Type B pancreatic cell (in vitro differentiated cells): Measurements from ENCODE around the gene LDAH. TPM values are rescaled to one million over a fixed set of nuclear protein-coding genes. Genes with fewer than 3 reads are reported as not detected.

Source experiments
- DNase-seq: peaks from one replicate; pipeline ENCODE4 v3.0.0; 2021; ENCODE audit warnings: mixed read lengths; ENCODE audit not compliant: unreplicated experiment; ENCODE audit errors: extremely low spot score
- H3K27ac Mint-ChIP-seq: 2 replicates; pipeline ENCODE4 v1.8.0; 2021; ENCODE audit warnings: mild to moderate bottlenecking, mixed read lengths
- H3K27me3 Mint-ChIP-seq: 2 replicates; pipeline ENCODE4 v1.8.0; 2021; ENCODE audit warnings: mixed read lengths
- H3K36me3 Mint-ChIP-seq: 2 replicates; pipeline ENCODE4 v1.8.0; 2021; ENCODE audit warnings: mixed read lengths
- H3K4me1 Mint-ChIP-seq: one replicate; pipeline ENCODE4 v1.8.0; 2021; ENCODE audit warnings: mixed read lengths; ENCODE audit not compliant: unreplicated experiment
- H3K4me3 Mint-ChIP-seq: 2 replicates; pipeline ENCODE4 v1.8.0; 2021; ENCODE audit warnings: mild to moderate bottlenecking, mixed read lengths
- H3K9me3 Mint-ChIP-seq: 2 replicates; pipeline ENCODE4 v1.8.0; 2021; ENCODE audit warnings: mixed read lengths
- total RNA-seq: library from RNA; stranded (reverse); gene quantifications from 2 replicates; pipeline ENCODE4 v1.2.1, GENCODE V29; 2021; ENCODE audit warnings: low replicate concordance
- TF ChIP-seq, protein P1 (sequence below): fragments of 200-600 bp; sonication (generic); conservative IDR thresholded peaks from 2 replicates; pipeline ENCODE4 v1.5.0; 2021; ENCODE audit warnings: antibody characterized with exemption, mild to moderate bottlenecking

LDAH gene
- total RNA-seq, 1 donor from 2014 or later, result 30.1 TPM

DNA sequence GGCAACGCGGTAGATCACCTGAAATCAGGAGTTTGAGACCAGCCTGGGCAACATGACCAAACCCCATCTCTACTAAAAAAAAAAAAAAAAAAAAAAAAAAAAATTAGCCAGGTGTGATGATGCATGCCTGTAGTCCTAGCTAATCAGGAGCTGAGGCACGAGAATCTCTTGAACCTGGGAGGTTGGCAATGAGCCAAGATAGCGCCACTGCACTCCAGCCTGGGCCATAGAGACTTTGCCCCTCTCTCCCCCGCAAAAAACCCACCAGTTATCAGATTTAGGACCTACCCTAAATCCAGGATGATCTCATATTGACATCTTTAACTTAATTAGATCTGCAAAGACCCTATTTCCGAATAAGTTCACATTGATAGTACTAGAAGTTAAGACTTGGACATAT is 29.2 kb upstream of the LDAH start:
- no peaks in the 10 kb centered on the region for H3K9me3 Mint-ChIP-seq
- H3K27me3 Mint-ChIP-seq, result peaks cover 30% of the 10 kb centered on the region

DNA sequence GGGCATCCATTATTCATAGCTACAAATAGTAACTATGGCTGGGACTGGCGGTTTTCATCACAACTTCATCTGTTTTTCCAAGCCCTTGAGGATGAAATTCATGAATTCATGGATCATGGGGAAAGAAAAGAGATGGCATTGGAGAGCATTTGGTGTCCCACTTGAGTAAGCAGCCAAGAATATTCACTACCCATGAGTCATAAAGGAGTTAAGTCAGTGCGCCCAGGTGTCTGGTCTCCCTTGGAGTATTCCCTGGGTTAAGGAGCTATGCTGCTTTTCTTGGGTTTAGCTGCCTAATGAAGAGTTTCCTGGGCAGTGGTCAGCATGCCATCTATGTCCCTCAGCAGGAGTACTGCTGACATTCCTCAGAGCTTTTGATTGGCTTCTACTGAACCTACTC is 21.3 kb upstream of the LDAH start:
- H3K27ac Mint-ChIP-seq, result no peak overlapping the region

More for the DNA sequence above, 29.2 kb upstream of the LDAH start:
- Mint-ChIP-seq H3K27ac (no peak overlapping the region), H3K36me3 (no peaks in the 10 kb centered on the region), H3K4me1 (no peaks in the 10 kb centered on the region), H3K4me3 (no peak overlapping the region)
- DNase-seq, result no peak
- TF ChIP-seq, protein P1, sequence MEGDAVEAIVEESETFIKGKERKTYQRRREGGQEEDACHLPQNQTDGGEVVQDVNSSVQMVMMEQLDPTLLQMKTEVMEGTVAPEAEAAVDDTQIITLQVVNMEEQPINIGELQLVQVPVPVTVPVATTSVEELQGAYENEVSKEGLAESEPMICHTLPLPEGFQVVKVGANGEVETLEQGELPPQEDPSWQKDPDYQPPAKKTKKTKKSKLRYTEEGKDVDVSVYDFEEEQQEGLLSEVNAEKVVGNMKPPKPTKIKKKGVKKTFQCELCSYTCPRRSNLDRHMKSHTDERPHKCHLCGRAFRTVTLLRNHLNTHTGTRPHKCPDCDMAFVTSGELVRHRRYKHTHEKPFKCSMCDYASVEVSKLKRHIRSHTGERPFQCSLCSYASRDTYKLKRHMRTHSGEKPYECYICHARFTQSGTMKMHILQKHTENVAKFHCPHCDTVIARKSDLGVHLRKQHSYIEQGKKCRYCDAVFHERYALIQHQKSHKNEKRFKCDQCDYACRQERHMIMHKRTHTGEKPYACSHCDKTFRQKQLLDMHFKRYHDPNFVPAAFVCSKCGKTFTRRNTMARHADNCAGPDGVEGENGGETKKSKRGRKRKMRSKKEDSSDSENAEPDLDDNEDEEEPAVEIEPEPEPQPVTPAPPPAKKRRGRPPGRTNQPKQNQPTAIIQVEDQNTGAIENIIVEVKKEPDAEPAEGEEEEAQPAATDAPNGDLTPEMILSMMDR, result no peak

DNA sequence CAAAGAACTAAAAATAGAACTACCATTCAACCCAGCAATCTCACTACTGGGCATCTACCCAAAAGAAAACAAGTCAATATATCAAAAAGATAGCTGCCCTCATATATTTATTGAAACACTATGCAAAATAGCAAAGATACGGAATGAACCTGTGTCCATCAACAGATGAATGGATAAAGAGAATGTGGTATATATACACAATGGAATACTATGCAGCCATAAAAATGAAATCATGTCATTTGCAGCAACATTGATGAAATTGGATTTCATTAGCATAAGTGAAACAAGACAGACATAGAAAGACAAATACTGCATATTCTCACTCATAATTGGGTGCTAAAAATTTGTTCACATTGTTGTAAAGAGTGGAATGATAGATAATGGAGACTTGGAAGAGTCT is 16.2 kb upstream of the LDAH start:
- TF ChIP-seq, protein P1, result no peak
- Mint-ChIP-seq H3K4me1 (peaks cover 9% of the 10 kb centered on the region), H3K27ac (no peak overlapping the region), H3K36me3 (no peaks in the 10 kb centered on the region), H3K9me3 (no peaks in the 10 kb centered on the region), H3K4me3 (no peak overlapping the region), H3K27me3 (peaks cover 57% of the 10 kb centered on the region)
- DNase-seq, result no peak

More for the DNA sequence above, 21.3 kb upstream of the LDAH start:
- no peak for DNase-seq
- Mint-ChIP-seq H3K4me3 (no peak overlapping the region), H3K9me3 (no peaks in the 10 kb centered on the region), H3K27me3 (peaks cover 63% of the 10 kb centered on the region), H3K4me1 (peaks cover 9% of the 10 kb centered on the region), H3K36me3 (no peaks in the 10 kb centered on the region)
- TF ChIP-seq, protein P1, result no peak

DNA sequence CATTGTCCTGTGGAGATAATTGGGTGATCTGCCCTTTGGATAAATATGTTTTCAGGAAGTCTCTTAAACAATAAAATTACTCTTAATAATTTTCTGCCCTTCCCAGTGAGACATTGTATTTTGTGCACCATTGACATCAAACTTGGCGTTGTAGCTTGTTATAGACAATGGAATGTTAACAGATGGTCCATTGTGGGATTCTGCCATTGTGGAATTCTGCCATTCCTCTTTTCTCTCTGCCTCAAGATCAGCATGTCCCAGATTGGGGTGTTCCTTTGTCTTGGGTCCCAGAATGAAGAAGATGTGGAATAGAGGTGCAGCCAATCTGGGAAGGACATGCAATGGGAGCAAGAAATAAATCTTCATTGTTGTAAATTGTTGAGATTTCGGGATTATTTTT is 15.1 kb upstream of the LDAH start:
- H3K36me3 Mint-ChIP-seq, result no peaks in the 10 kb centered on the region
- TF ChIP-seq, protein P1, result no peak
- peaks cover 56% of the 10 kb centered on the region for H3K27me3 Mint-ChIP-seq
- H3K27ac Mint-ChIP-seq, result no peak overlapping the region
- H3K4me3 Mint-ChIP-seq, result no peak overlapping the region
- DNase-seq, result no peak
- no peaks in the 10 kb centered on the region for H3K9me3 Mint-ChIP-seq
- H3K4me1 Mint-ChIP-seq, result peaks cover 9% of the 10 kb centered on the region

DNA sequence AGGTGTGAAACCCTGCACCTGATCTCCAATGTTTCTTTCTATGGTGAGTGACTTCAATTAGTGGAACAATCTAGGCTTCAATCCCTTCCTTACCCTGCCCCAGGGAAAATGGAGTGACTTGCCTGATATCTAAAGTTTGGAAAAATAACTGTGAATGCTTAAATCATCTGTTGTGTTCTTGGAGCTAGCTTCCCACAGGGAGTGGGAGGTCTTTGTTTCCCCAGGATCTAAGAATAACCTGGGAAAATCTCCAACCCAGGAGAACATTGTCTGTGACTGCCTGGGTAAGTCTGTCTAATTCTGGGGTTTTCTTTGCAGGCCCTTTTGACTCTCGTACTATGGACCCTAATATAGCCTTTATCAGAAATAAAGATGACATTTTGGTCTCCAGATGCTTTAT is 13.6 kb upstream of the LDAH start:
- peaks cover 5% of the 10 kb centered on the region for H3K4me1 Mint-ChIP-seq
- no peaks in the 10 kb centered on the region for H3K9me3 Mint-ChIP-seq
- peaks cover 48% of the 10 kb centered on the region for H3K27me3 Mint-ChIP-seq
- TF ChIP-seq, protein P1, result no peak
- H3K4me3 Mint-ChIP-seq, result no peak overlapping the region
- no peaks in the 10 kb centered on the region for H3K36me3 Mint-ChIP-seq
- no peak overlapping the region for H3K27ac Mint-ChIP-seq
- DNase-seq, result no peak

DNA sequence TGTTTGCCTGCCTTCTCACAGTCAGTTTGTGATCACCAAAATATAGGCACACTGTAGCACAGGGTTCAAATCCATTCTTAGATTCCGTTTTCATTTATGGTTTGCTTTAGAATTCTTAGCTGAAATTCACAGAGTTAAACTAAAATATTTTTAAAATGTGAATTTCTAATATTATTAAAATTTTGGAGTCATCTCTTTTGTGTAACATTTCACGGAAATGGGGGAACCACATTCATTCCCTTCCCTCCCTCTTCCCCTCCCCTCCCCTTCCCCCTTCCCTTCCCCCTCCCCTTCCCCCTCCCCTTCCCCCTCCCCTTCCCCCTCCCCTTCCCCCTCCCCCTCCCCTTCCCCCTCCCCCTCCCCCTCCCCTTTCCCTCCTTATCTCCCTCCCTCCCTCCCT is 11.4 kb upstream of the LDAH start:
- DNase-seq, result no peak
- Mint-ChIP-seq H3K4me1 (no peaks in the 10 kb centered on the region), H3K27me3 (peaks cover 48% of the 10 kb centered on the region)

More for the DNA sequence above, 11.4 kb upstream of the LDAH start:
- no peaks in the 10 kb centered on the region for H3K36me3 Mint-ChIP-seq
- H3K4me3 Mint-ChIP-seq, result no peak overlapping the region
- no peak overlapping the region for H3K27ac Mint-ChIP-seq
- H3K9me3 Mint-ChIP-seq, result no peaks in the 10 kb centered on the region
- TF ChIP-seq, protein P1, result no peak
